ENCODE data around the gene CTPS2.
"Not testable (repeated sequence)": the region's sequence is repeated elsewhere in the genome, so short reads cannot be mapped to it uniquely, and the experiment has no call there.

CTPS2 gene

GRCh38 chrX:16651391-16652024 lies 61.0 kb downstream of the CTPS2 start:
- DNase-seq, result no peak

DNA sequence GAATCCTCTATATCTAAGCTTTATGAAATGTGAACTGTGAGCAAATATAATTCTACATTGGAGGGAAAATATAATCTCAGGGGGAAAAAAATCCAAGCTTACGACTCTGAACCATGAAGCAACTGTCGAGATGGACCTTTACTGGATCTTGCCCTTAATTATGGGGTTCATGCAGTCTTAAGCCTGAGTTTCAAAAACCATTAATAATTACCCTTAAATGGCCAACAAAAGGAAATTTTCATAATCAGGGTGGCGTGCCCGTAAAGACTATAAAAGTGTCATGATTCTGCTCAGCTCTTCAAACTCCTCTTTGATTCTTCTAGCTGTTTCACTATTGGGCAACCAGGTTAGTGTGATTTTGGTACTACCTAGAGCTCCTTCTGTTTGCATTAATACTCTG lies 62.6 kb downstream of the CTPS2 start, which contains the start of gene S100G:
Gene S100G (plus strand): TSS at position 301 of the 400 bp plus-strand sequence. CDS start 849 bp downstream, outside the sequence.
- no peak for DNase-seq

DNA sequence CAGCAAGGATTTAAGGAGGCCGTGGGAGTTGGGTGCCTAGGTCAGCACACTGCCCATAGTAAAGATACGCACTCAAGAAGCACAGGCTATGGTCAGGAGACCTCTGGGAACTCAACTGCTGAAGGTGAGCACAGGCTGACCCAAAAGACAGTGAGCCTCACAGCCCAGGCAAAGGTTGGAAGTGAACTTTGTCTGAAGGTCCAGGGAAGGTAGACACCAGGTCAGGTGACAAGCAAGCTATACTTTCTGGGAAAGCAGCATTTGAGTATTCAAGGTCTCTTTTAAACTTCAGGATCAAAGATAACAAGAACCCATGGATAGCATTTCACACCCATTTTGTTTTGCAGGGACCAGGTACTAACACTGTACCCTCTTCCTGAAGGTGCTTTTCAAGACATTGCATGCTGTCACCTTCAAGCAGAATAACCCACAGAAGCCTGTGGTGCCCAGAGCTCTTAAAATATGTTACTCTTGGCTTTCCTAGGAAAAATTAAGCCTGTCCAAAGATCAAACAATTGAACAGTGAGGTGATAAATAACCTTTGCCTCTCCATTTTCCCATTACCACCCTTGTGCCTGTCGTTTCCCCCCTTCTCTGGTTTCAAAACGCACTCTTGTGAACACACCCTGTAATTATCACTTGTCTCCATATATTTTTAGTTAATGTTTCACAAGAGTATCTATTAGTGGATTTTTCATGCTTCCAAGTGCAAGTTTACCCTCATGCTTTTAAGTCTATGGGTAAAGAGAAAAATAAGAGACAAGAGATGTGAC lies 65.9 kb downstream of the CTPS2 start:
- DNase-seq, result no peak

DNA sequence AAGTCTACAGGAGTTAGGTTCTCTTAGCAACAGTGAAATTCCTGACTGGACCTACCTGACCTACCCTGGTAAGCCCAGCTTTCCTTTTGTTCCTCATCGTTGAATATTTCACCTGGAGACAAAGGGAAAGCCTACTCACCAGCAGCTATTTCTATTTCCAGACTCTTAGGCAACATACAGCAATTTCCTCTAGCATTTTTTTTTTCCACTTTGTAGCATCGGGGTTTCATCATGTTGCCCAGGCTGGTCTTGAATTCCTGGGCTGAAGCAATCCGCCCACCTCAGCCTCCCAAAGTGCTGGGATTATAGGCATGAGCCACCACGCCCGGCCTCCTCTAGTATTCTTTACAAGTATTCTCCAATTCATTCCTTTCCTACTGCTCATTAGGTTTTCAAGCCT lies 69.3 kb downstream of the CTPS2 start:
- DNase-seq, result no peak

- DNase-seq, result no peak
Measured at GRCh38 chrX:16640823-16641222, 71.6 kb downstream of the CTPS2 start.

- DNase-seq, result no peak
Measured at GRCh38 chrX:16639966-16640365, 72.5 kb downstream of the CTPS2 start.

- no peak for DNase-seq
Measured at GRCh38 chrX:16638533-16638932, 73.9 kb downstream of the CTPS2 start.

DNA sequence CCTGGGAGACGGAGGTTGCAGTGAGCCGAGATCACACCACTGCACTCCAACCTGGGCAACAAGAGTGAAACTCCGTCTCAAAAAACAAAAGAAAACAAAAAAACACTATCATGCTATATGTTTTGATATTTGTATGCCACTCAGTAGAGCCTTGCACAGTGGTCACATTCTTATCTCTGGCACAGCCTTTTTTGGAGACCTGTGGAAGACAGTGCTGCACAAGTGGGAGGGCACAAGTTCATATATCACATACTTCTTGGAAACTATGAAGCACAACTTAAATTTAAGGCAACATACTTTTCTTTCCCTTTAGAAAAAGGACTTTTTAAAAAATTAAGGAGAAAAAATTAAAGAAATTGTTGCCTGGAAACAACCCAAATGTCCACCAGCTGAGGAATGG lies 76.9 kb downstream of the CTPS2 start:
- no peak for DNase-seq

- no peak for DNase-seq
Measured at GRCh38 chrX:16635040-16635439, 77.4 kb downstream of the CTPS2 start.

GRCh38 chrX:16633754-16634153 lies 78.7 kb downstream of the CTPS2 start:
- DNase-seq, result no peak

DNA sequence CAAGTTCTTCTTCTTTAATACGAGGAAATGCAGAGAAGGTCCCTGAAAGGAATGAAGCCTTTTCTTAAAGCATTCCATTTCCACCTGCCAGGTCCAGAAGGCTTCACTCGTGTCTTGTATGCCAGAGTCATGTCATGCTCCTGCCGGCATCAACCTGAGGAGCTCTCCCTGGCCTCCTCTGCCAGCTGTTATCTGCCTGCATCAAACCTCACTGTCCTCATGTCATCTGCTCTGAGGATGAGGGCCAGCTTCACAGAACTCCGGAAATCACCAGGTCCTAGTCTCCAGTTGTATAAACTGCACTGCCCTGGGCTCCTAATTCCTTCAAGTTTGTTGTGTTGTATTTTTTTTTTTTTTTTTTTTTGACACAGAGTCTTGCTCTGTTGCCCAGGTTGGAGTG lies 82.6 kb downstream of the CTPS2 start:
- no peak for DNase-seq

DNA sequence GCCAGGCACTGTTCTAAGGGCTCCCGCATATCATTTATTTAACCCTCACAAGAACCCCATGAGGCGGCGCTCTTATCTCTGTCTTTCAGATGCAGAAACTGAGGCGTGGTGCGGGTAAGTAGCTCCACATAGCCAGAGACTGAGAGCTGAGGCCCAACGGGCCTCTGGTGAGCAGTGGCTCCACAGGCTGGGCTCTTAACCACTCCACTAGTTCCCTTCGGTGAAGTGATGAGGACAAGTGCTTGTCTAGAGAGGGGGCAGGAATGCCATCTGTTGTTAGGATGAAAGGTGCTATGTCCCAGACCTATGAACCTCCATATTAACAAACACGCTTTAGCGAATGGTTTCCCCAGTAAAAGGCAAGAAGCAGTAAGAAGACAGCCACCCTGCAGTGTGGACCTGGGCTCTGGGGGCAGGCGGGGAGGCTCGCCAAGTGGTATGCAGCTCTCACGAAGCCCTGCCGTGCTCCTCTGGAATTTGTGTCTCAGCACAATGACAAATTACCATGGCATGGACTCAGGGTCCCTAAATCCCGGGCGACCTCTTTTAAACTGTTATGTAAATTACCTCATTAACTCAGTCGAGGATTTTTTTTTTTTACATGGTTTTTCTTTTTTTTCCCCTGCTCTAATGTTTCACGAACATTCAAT lies 83.4 kb downstream of the CTPS2 start:
- DNase-seq, result no peak

DNA sequence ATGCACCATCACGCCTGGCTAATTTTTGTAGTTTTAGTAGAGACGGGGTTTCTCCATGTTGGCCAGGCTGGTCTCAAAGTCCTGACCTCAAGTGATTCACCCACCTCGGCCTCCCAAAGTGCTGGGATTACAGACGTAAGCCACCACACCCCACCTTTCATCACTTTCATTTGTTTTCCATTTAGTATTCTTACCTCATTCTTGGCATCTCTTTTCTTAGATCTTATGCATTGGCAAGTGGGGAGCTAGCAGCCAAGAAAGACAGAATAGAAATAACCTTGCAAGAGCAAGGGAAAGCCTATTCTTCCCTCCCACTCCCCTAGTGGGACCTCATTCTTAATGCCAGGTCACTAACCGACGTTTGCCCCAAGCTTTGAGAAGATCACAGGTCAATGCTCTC lies 84.0 kb downstream of the CTPS2 start:
- DNase-seq, result not testable (repeated sequence)

- no peak for DNase-seq
Measured at GRCh38 chrX:16619024-16619423, 93.4 kb downstream of the CTPS2 start.

DNA sequence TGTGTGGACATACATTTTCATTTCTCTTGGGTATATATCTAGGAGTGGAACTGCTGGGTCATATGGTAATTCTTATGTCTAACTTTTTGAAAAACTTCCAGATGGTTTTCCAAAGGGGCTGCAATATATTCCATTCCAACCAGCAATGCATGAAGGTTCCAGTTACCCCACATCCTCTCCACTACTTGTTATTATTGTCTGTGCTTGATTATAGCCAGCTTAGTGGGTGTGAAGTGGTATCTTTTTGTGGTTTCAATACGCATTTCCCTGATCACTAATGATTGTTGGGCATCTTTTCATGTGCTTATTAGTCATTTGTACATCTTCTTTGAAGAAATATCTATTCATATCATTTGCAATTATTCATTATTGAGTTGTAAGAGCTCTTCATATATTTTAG lies 94.0 kb downstream of the CTPS2 start:
- no peak for DNase-seq

DNA sequence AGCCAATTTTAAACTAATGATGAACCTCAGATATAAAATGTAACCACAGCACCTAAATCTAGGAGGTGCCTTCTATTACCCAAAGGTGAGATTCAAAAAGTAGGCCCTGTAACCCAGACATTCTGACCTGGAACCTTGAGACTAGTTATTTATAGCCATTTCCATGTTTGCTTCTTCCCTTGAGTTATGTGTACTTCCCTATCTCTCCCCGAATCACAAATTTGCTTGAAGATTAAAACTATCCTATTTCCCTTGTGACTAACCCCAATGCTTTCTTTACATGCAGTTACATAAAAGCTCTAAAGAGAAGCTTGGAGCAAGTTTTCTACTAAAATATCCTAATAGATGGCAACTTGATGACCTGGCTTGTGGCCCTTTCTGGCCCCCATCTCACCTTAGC lies 95.1 kb downstream of the CTPS2 start:
- no peak for DNase-seq

DNA sequence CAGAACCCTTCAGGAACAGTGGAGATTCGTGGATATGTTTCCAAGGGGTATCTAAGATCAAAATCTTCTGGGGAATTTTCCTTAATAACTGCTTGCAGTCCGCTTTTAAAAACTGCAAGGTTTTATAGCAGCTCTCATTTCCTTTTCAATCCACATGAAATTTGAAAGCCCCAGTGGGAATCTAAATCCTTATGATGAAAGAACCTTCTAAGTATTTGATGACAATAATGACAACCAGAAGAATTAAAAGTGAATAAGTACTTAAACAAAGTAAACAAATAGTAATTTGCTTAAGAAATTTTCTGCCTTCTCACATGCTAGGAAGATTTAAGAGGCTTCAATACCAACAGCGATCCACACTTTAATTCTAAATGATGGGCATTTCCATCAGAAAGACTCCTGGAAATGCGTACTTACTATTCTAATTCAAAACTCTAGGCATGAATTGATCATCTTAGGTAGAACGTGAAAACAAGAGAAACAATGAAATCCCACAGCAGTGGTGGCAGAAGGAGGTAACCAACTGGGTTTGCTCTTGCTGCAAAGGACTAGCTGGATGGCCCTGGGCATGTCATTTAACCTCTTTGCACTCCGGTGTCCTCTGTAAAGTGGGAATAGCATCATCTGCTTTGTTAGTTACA lies 100.1 kb downstream of the CTPS2 start:
- no peak for DNase-seq

GRCh38 chrX:16610654-16611053 lies 101.8 kb downstream of the CTPS2 start:
- DNase-seq, result not testable (repeated sequence)

DNA sequence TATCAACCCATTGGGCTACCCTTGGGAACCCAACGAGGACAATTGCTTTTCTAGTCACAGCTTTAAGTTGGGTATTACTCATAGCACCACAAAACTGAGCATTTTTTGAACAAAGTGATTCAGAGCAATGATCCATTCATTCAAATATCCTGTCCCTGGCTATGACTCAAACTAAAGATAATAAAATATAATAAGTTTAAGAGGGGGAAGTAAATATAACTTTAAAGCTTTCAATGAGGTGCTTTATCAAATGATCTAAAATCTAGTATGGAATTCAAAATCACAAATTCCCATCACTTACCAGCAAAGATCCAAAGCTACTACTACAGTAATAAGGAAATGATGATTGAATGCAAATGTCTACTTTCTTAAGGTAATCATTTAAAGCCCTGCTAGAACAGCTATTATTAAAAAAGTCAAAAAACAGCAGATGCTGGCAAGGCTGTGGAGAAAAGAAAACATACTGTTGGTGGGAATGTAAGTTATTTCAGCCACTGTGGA lies 102.3 kb downstream of the CTPS2 start:
- DNase-seq, result no peak

- DNase-seq, result no peak
Measured at GRCh38 chrX:16606142-16606720, 106.2 kb downstream of the CTPS2 start.

DNA sequence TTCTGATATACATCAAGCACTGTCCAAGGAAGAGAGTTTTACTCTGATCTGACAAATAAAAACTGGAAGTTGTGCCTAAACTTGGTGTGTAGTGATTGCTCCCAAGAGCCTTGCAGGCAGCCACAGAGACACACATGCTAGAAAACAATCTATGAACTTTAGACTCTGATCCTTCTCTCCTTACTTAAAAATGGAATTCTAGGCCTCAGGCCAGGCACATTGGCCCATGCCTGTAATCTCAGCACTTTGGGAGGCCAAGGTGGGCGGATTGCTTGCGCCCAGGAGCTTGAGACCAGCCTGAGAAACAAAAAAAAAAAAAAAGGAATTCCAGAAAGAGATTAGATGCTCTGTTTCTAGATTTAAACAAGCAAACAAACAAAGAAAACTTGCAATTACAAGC lies 108.1 kb downstream of the CTPS2 start:
- no peak for DNase-seq

DNA sequence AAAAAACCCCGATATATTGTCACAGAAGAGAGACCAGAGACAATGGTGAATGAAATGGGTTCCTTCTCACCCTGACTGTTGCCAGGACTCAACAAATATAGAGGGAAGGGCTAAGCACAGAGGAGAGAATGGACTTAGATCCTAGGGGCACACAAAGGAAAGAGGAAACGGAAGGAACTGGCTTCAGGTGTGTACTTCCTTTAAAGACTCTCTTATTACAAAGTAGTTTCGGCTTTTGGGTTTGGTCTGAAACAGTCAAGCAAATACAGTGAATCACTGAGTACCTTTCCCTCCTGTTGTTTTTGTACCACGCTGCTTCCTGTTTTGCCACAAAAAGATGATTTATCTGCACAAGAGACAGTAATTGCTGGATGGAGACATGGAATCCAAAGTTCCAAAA lies 108.6 kb downstream of the CTPS2 start:
- no peak for DNase-seq

GRCh38 chrX:16603235-16603634 lies 109.2 kb downstream of the CTPS2 start:
- not testable (repeated sequence) for DNase-seq
